CD4-positive, alpha-beta T cell treated with Interleukin-21 for 1 hour (primary cell): ENCODE results near the gene CGA.

Experiments used
- DNase-seq: peaks from one replicate; pipeline ENCODE4 v3.0.0-alpha.2; 2020

Gene CGA

DNA sequence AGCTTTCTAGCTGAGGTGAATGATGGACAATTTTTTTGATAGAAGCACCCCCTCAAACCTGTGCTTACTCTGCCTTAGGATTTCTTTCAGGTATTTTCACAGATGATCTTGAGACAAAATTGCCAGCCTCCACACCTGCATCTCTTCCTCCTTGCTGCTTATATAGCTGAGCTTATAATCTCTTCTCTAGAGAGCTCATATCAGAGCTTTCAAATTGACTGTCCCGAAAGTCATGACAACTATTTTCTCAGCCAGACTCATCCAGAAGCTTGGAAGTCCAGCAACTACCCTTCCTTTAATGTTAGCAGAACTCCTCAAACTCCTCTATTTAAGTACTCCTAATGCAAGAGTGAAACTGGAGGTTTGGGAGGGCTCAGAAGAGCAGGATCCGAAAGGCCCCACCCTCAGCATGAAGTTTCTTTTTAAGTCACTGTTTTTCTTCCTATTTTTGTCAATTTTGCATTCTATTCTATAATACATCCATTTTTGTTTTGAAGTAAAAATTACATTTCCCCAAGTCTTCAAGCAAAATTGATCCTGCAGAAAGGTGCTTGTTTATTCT lies 12.7 kb downstream of the CGA start:
- no peak for DNase-seq

DNA sequence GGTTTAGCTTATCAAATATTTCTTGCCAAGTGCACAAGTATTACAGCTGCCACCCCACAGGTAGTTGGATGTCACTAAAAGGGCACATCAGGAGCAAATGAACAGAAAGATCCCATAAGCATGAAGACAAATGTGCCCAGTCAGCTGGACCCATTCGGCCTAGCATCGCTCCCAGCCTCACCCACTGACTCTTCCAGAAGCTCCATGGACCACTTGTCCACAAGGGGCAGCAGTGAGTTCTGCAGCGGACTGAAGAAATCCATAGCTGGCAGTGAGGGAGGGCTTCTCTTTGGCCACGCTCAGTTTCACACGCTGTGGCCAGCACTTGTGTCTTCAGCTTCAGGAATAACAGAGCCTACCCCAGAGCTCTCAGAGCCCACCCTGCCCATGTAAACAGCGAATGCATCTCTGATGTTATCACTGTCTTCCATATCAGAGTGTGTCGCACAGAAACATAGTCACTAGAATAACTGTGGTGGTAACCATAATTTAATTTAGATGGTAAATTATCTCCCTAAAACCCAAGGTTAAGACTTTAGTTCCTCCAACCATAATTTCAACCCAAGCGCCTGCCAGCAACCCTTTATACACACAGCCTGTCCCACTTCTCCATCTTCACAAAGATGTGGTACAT lies 15.8 kb downstream of the CGA start:
- DNase-seq: peak; percentile 46

DNA sequence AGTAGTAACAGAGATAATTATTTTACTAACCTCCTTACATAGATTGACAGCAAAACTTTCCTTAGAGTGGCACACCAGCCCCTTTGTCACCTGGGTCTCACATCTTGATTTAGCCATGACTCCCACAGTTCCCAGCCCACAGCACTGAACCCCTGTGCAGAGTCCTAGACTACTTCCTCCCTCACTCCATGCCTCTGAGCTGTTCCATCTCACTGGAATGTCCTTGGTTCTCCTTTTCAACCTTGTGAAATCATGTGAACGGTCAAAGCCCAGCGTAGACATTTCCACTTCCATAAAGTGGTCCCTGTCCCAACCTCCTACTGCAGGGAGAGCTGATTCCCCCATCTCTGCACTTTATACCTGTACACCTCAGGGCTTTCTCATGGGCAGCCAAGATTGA lies 19.7 kb downstream of the CGA start:
- DNase-seq: no peak

DNA sequence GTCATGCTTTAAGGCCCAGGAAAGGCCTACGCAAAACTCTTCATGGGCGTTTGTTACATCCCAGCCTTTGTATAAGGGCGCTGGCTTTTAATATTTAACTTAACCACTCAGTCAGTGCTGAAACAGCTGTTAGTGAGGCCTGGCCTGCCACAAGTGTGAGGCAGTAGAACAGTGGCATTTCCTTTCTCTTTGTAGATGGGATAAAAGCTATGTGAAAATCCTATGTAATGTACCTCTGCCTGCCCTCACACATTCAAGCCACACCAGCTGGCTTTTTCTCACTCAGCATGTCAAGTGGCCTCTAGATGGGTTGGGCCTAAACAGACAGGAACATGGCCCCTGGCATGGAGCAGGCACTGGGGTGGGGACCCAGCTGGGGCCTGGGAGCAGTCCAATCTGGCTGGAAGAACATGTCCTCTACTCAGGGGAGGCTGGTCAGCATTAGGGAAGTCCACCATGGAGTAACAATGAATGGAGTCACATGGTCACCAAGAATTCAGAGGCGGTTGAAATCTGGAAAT lies 20.7 kb downstream of the CGA start:
- no peak for DNase-seq

DNA sequence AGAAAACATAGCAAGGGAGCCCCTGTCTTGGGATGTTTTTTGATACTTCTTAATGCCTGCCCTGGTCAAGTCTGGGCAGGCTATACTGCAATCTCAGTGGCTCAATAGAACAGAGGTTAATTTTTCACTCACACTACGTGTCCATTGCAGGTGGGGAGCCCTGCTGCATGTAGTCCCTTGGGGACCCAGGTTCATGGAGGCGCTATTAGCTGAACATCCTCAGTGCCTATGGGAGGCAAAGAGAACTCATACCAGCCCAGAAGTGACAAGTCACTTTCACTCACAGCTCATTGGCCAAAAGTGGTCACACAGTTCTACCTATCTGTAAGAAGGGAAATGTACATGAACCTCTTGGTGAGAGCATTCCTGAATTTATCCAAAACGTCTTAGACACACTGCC lies 23.2 kb downstream of the CGA start:
- DNase-seq: no peak

DNA sequence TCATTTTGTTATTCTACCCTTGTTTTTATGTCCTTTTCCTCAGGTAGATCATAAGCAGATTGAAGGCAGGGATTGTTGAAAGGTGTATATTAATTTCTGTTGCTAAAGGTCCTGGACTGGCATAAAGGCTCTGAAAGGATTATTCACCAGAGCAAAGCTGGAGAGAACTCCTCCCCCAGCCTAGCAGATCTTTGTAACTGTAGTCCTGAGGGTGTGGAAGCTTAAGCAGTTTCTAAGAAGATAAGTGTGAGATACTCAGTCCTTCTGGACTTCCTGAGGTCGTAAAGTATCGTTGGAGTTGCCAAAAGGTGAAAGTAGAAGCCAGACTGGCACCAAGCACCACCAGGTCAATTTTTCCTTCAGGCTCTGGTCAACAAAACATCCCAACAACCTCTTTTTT lies 24.2 kb downstream of the CGA start:
- no peak for DNase-seq

DNA sequence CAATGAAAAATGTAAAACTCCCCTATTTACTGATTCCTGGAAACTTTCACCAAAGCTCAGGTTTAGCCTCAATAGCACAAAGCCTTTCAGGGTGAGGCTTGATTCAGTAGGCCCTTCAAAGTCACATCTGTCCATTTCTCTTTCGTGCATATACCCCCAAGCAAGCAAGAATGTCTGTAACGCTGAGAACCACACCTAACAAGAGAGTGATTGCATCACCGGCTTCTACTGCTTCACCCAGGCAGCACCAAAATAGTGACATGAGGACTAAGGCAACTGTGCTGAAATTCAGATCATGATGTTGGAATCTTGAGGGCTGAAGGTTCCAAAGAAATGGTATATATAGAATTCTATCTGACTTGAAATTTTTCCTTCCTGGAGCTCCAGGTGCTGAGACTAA lies 26.1 kb downstream of the CGA start:
- DNase-seq: no peak

DNA sequence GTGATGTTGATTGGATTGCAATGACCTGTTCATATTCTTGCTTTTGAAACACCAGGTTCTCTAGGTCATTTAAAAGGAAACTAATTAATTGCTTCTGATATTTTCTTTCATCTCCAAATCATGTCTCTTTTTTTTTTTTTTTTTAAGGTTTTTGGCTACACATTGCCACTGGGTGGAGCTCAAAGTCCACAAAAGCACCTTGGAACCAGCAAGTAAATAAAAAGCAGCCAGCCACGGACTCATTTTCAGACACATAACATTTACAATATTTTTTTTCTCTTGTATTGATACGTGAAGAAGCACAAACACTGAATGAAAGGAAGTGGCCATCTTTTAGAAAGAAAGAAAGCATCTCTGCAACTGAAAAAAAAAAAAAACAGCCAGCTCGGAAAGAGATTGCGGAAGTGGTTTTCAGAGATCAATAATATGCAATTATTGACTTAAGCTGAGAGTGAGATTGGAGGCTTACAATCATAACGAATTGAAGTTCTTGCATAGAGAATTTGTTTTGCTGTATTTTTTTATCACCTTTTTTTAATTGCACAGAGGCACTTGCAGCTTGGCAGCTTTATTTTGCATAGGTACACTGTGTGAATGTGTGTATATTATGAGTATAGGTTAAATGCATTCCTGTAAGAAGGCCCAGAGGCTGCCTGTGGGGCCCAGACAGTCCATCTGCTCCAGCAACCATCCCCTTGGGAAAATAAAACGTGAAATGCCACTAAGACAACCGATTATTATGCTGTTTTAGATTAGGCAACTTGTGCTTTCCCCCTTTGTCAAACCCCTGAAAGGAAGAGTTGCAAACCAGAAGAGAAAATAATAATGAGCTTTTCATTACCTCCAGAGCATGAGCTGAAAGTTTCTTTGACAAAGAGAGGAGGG lies 28.2 kb downstream of the CGA start:
- peak; percentile 34 for DNase-seq

DNA sequence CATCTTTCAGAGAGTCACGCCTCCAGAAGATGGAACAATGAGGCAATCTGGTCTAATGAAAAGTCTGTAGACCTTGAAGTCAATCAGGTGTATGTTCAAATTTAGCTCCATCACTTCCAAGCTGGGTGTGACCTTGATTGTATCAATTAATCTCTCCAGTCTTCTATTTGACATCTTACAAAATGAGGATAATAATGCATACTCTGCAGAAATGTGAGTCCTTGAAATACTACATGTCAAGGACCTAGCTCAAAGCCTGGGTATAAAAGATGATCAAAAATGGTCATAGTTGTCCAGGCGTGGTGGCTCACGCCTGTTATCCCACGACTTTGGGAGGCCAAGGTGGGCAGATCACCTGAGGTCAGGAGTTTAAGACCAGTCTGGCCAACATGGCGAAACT lies 29.8 kb downstream of the CGA start:
- DNase-seq: no peak

DNA sequence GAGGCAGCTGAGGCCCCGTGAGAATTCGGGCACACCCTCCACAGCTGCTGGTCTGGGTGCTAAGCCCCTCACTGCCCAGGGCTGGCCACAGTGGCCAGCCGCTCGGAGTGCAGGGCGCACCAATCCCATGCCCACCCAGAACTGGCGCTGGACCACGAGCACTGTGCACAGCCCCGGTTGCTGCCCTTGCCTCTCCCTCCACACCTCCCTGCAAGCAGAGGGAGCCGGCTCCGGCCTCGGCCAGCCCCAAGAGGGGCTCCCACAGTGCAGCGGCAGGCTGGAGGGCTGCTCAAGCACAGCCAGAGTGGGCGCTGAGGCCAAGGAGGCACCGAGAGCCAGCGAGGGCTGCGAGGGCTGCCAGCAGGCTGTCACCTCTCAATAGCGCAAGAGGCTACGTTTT lies 35.0 kb downstream of the CGA start:
- DNase-seq: no peak

DNA sequence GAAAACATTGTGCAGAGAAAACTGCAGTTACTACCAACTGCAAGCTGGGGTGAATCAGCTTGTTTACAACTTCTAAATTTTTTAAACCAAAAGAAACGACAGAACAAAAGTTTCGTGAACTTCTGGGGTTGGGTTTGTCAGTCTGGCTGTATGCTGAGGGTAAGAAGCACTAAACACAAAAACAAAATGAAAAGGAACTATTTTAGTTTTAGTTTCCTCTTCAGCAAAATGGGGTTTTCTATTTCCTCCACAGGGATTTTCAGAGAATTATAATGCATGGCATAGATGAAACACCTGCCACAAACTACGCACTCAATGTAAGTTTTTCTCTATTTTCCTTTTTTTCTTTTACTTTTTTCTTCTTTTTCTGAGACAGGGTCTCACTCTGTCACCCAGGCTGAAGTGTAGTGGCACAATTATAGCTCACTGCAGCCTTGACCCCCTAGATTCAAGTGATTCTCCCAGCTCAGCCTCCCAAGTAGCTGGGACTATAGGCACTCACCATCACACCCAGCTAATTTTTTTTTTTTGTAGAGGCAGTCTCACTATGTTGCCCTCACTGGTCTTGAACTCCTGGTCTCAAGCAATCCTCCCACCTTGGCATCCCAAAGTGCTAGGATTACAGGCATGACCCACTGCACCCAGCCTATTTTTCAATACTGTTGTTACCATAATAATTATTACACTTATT lies 40.6 kb downstream of the CGA start:
- DNase-seq: no peak

DNA sequence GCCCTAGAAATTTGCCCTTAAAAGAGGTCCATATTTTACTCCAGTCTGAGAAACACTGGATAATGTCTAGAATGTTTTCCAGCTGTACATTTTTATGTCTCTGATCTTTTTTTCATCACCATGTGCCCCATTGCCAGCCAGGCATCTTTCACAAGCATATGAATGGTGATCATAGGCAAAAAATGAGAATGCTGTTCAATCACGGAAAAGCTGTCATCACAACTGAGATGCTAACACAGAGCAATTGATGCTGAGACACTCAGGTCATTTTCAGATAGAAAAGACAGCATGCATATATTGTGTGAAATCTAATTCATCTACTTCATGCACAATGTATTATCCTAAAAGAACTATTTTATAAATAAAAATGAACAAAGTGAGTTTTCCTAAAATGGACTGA lies 41.6 kb downstream of the CGA start:
- no peak for DNase-seq

DNA sequence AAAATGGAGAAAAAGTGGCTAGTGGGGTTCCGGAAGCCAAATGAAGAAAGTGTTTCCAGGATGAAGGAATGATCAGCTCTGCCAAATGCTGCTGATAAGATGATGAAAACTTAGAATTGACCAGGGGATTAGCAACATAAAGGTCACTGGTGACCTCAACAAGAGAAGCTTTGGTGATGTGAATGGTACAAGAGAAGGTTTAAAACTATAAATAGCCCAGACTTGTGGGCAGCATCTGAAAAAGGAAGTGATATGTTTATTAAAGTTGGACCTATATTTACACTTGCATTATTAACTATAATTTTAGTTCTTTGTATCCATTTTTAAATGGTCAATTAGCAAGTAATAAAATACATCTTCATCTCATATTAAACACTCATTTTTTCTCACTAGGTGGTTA lies 45.1 kb downstream of the CGA start:
- no peak for DNase-seq

DNA sequence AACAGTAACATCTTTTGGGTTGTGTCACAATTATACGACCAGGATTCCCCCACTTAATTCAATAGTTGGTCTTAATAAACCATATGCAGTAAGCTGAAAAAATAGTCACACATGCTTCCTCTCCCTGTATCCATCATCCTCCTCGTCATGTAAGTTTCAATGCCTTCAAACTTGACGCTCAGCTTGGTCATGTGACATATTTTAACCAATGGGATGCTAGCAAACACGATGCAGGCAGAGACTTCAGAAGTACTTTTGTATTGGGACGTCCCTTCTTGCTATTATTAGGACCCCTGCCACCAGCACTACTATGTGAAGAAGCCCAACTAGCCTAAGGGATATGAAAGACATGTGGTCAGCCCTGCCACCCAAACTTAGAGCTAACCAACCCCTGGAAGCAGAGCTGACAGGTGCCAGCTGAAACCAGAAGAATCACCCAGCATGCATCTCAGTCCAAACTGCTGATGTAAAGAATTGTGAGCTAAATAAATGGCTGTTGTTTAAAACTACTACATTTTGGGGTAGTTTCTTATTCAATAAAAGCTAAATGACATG lies 49.3 kb downstream of the CGA start:
- no peak for DNase-seq

DNA sequence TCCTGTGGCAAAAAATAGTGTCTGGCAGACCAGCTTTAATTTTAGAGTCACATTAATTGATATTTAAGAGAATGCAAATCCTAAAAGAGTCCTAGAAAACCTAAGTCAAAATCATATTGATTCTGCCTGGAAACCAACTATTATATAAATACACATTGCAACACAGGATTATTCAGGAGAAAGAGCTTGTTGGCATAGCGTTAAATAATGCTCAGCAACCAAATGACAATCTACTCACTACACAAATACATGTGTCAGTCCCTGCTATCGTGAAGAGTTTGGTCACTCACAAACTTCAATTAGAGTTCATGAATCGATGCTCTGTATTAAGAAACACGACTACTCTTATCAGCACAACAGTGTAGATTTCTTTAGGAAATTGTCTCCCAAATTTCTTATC lies 54.2 kb downstream of the CGA start:
- no peak for DNase-seq
